ENCODE measurements around the gene MYOM3.

DNA sequence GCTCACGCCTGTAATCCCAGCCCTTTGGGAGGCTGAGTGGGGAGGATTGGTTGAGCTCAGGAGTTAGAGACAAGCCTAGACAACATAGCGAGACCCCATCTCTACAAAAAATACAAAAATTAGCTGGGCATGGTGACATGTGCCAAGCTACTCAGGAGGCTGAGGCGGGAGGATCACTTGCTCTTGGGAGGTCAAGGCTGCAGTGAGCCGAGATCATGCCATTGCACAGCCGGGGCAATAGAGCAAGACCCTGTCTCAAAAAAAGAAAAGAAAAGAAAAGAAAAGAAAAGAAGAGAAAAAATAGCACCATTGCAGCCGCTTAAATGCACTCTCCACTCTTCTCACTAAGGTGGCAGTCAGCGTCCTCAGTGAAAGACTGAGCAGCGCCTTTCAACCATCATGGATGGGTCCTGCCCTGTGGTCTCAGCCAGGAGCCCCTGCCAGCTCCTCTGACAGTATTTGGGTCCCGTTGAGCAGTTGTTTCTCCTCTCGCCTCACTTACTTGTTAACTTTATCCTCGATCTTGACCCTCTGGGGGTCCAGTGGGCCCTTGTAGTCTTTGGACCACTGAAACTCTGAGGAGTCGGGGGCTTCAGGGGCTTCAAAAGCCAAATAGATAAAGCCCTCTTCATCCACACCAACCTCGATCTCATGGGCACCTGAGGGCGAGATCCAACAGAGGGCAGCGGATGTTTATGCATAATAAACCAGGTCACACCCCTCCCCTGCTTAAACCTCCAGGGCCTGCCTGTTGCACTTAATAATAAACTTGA is 36.9 kb downstream of the MYOM3 start:
- TF ChIP-seq CTCF (IDR thresholded peaks at IDR 0.05; ENCODE audit: low read depth, low read length) (no peak), EZH2phosphoT487 (IDR thresholded peaks at IDR 0.05; ENCODE audit: low read depth) (no peak)
